HCT116 (cell line): ENCODE data around the gene SPIRE1. TPM values are rescaled to one million over a fixed set of nuclear protein-coding genes. Genes with fewer than 3 reads are reported as not detected.

Experiments
- ATAC-seq: fragments of 200-7000 bp; cut with Tn5 transposase; 2 replicates; pipeline ENCODE4 v1.9.1; 2020; ENCODE audit warnings: mild to moderate bottlenecking, moderate library complexity
- BruUV-seq: library from RNA; stranded (reverse); fragments of 400-500 nt; replicated peaks from 2 replicates; lab custom pipeline; 2021; lab: Mats Ljungman, UMichigan
- CTCF ChIA-PET: fragments of 300-600 bp; sonication (Branson Sonifier 250); formaldehyde crosslinking; loops from one replicate; lab custom pipeline; 2021; ENCODE audit warnings: antibody characterized with exemption; lab: Charles Lee
- POLR2A ChIA-PET: fragments of 300-600, 350-600 bp; sonication (Branson Sonifier 250); formaldehyde crosslinking; loops from one replicate; lab custom pipeline; 2021; ENCODE audit warnings: antibody characterized with exemption; lab: Charles Lee
- RAD21 ChIA-PET, 2 experiments: fragments of 300-600 bp; sonication (Branson Sonifier 250); formaldehyde crosslinking; loops; one replicate each; lab custom pipeline; 2023; ENCODE audit warnings: low total read pairs in 2 of 2; ENCODE audit not compliant: uncharacterized antibody in 2 of 2, unreplicated experiment in 2 of 2, low non-redundant PET in 1 of 2; lab: Charles Lee
- DNase-seq: peaks from one replicate; pipeline ENCODE4 v3.0.0-alpha.2; 2010; ENCODE audit warnings: low read depth, low spot score
- H2AFZ ChIP-seq: fragments of 200-600 bp; shearing (Covaris generic), sonication (generic); 2 replicates; pipeline ENCODE4 v1.6.1; 2017; ENCODE audit warnings: low read depth, mixed run types, mixed read lengths, antibody characterized with exemption, low read length; ENCODE audit not compliant: poor library complexity, severe bottlenecking
- H3K27ac ChIP-seq: 2 replicates; pipeline ENCODE4 v1.5.1; 2012; ENCODE audit warnings: low read depth, low read length
- H3K27me3 ChIP-seq: fragments of 200-600 bp; sonication (generic); 2 replicates; pipeline ENCODE4 v1.6.1; 2016; ENCODE audit warnings: mixed run types, low read length, mixed read lengths; ENCODE audit not compliant: insufficient read depth
- H3K36me3 ChIP-seq, 2 experiments: fragments of 200-500 bp in 1 of 2; fragments of 200-600 bp in 1 of 2; sonication (Bioruptor generic) in 1 of 2; sonication (generic) in 1 of 2; 2 replicates each; pipeline versions ENCODE4 v1.5.1 to v1.6.1; 2014 to 2016; ENCODE audit warnings: low read length in 2 of 2, inconsistent platforms in 1 of 2, mixed read lengths in 1 of 2, mixed run types in 1 of 2; ENCODE audit not compliant: insufficient read depth in 2 of 2, control insufficient read depth in 1 of 2
- H3K4me1 ChIP-seq, 2 experiments: fragments of 200-600 bp in 1 of 2; sonication (generic) in 1 of 2; 2 replicates each; pipeline versions ENCODE4 v1.5.1 to v1.6.1; 2012 to 2017; ENCODE audit warnings: low read length in 2 of 2, inconsistent platforms in 1 of 2, mild to moderate bottlenecking in 1 of 2, mixed read lengths in 1 of 2, mixed run types in 1 of 2, moderate library complexity in 1 of 2; ENCODE audit not compliant: insufficient read depth in 2 of 2, control insufficient read depth in 1 of 2
- H3K4me2 ChIP-seq: fragments of 200-600 bp; sonication (generic); 2 replicates; pipeline ENCODE4 v1.6.1; 2017; ENCODE audit warnings: mixed run types, low read length, mixed read lengths
- H3K4me3 ChIP-seq, 2 experiments: fragments of 200-600 bp in 1 of 2; sonication (generic) in 1 of 2; replicated peaks in 1 of 2; 2 replicates each; pipeline ENCODE4 v1.5.1; 2011 to 2016; ENCODE audit warnings: low read length in 2 of 2, control low read depth in 1 of 2, low read depth in 1 of 2, mild to moderate bottlenecking in 1 of 2, mixed read lengths in 1 of 2, mixed run types in 1 of 2
- H3K79me2 ChIP-seq: fragments of 200-600 bp; sonication (generic); 2 replicates; pipeline ENCODE4 v1.6.1; 2017; ENCODE audit warnings: mild to moderate bottlenecking, mixed run types, low read length, moderate library complexity, mixed read lengths; ENCODE audit not compliant: insufficient read depth
- H3K9ac ChIP-seq: fragments of 200-600 bp; sonication (generic); 2 replicates; pipeline ENCODE4 v1.6.1; 2016; ENCODE audit warnings: low read length, mixed read lengths
- H3K9me2 ChIP-seq: fragments of 200-600 bp; sonication (generic), shearing (Covaris generic); 2 replicates; pipeline ENCODE4 v1.6.1; 2017; ENCODE audit warnings: mixed run types, mild to moderate bottlenecking, moderate library complexity; ENCODE audit not compliant: insufficient read depth
- H3K9me3 ChIP-seq, 2 experiments: fragments of 200-500 bp in 1 of 2; fragments of 200-600 bp in 1 of 2; sonication (Bioruptor generic) in 1 of 2; sonication (generic) in 1 of 2; 2 replicates each; pipeline ENCODE4 v1.6.1; 2014 to 2017; ENCODE audit warnings: low read length in 2 of 2, mixed read lengths in 2 of 2, inconsistent platforms in 1 of 2, low read depth in 1 of 2, mild to moderate bottlenecking in 1 of 2, mixed run types in 1 of 2, moderate library complexity in 1 of 2; ENCODE audit not compliant: control insufficient read depth in 1 of 2, insufficient read depth in 1 of 2
- H4K20me1 ChIP-seq: fragments of 200-600 bp; sonication (generic), shearing (Covaris generic); 2 replicates; pipeline ENCODE4 v1.6.1; 2017; ENCODE audit warnings: mixed run types, mild to moderate bottlenecking, moderate library complexity; ENCODE audit not compliant: insufficient read depth
- ATF3 ChIP-seq: IDR thresholded peaks from 2 replicates; pipeline ENCODE4 v1.6.1; 2012
- CTCF ChIP-seq, 3 experiments: fragments of 200-600 bp in 1 of 3; sonication (generic) in 1 of 3; IDR thresholded peaks in 2 of 3; conservative IDR thresholded peaks in 1 of 3; 2 replicates each; pipeline ENCODE4 v1.5.1; 2012 to 2017; ENCODE audit warnings: low read depth in 2 of 3, low read length in 2 of 3, antibody characterized with exemption in 1 of 3, borderline replicate concordance in 1 of 3, control low read depth in 1 of 3, mild to moderate bottlenecking in 1 of 3, mixed read lengths in 1 of 3, mixed run types in 1 of 3, moderate library complexity in 1 of 3; ENCODE audit not compliant: insufficient read depth in 1 of 3
- EGR1 ChIP-seq: IDR thresholded peaks from 2 replicates; pipeline ENCODE4 v1.6.1; 2012; ENCODE audit warnings: low read depth
- ELF1 ChIP-seq: IDR thresholded peaks from 2 replicates; pipeline ENCODE4 v1.6.1; 2012; ENCODE audit warnings: low read depth, borderline replicate concordance
- EZH2 ChIP-seq: fragments of 200-600 bp; sonication (generic); IDR thresholded peaks from 2 replicates; pipeline ENCODE4 v1.6.1; 2017; ENCODE audit warnings: antibody characterized with exemption, mixed run types
- FOSL1 ChIP-seq: IDR thresholded peaks from 2 replicates; pipeline ENCODE4 v1.6.1; 2012; ENCODE audit warnings: low read depth
- MAX ChIP-seq: IDR thresholded peaks from 2 replicates; pipeline ENCODE4 v1.6.1; 2012
- POLR2A ChIP-seq: IDR thresholded peaks from 2 replicates; pipeline ENCODE4 v1.7.0; 2011; ENCODE audit warnings: borderline replicate concordance; ENCODE audit not compliant: insufficient read depth, insufficient read length; ENCODE audit errors: extremely low read depth
- RAD21 ChIP-seq: IDR thresholded peaks from 2 replicates; pipeline ENCODE4 v1.6.1; 2012; ENCODE audit warnings: low read depth, mild to moderate bottlenecking
- REST ChIP-seq: IDR thresholded peaks from 2 replicates; pipeline ENCODE4 v1.6.1; 2012; ENCODE audit warnings: low read depth
- SP1 ChIP-seq: IDR thresholded peaks from 2 replicates; pipeline ENCODE4 v1.6.1; 2012; ENCODE audit warnings: low read depth
- SRF ChIP-seq: IDR thresholded peaks from 2 replicates; pipeline ENCODE4 v1.6.1; 2012; ENCODE audit warnings: low read depth
- TCF7L2 ChIP-seq: IDR thresholded peaks from 2 replicates; pipeline ENCODE4 v1.7.0; 2011; ENCODE audit warnings: borderline replicate concordance, inconsistent platforms; ENCODE audit not compliant: insufficient read depth, insufficient read length; ENCODE audit errors: extremely low read depth
- ZBTB33 ChIP-seq: IDR thresholded peaks from 2 replicates; pipeline ENCODE4 v1.6.1; 2011; ENCODE audit warnings: mild to moderate bottlenecking, low read length, moderate library complexity; ENCODE audit not compliant: insufficient replicate concordance; ENCODE audit errors: extremely low read depth
- ZFX ChIP-seq: fragments of 450-650 bp; IDR thresholded peaks from 2 replicates; pipeline ENCODE4 v1.6.1; 2017
- ZNF274 ChIP-seq: fragments of 200-500 bp; sonication (Bioruptor generic); IDR thresholded peaks from 2 replicates; pipeline ENCODE4 v1.6.1; 2014; ENCODE audit warnings: mild to moderate bottlenecking, low read depth, low read length, inconsistent platforms
- intact Hi-C: fragments of 100-400 bp; cut with micrococcal nuclease; formaldehyde crosslinking; loops from 2 replicates; pipeline ENCODE4 v1.10.0; 2022
- total RNA-seq: library from RNA; stranded (reverse); gene quantifications from one replicate; pipeline ENCODE4 v1.2.1, GENCODE V29; 2021; ENCODE audit not compliant: unreplicated experiment

Gene SPIRE1
- total RNA-seq, 1 experiment from 2014 or later = 26.6 TPM

- TF ChIP-seq RAD21 = no peak
- no peak for TF ChIP-seq SP1
- TF ChIP-seq EZH2 = no peak
- TF ChIP-seq CTCF (IDR thresholded peaks at IDR 0.05 in 2 of 3, conservative IDR thresholded peaks at IDR 0.05 in 1 of 3; ENCODE audit: borderline replicate concordance in 1 of 3, insufficient read depth in 1 of 3, low read depth in 2 of 3, low read length in 2 of 3) = no peak
- no peak for TF ChIP-seq REST
- TF ChIP-seq FOSL1 = no peak
- TF ChIP-seq EGR1 = no peak
- no peak for TF ChIP-seq MAX
- TF ChIP-seq ZBTB33 = no peak
- no peak for TF ChIP-seq ELF1
- no peak for TF ChIP-seq POLR2A
- TF ChIP-seq SRF = no peak
- TF ChIP-seq ZNF274 = no peak
- TF ChIP-seq TCF7L2 = no peak
- no peak for TF ChIP-seq ZFX
- TF ChIP-seq ATF3 = no peak
- no peaks in the 10 kb centered on the region for H3K27me3 ChIP-seq
- ATAC-seq = no peak
- no peak overlapping the region for H3K9ac ChIP-seq
- BruUV-seq = no TSS peak
- no peak for DNase-seq
- H3K9me2 ChIP-seq = no peaks in the 10 kb centered on the region
- H3K9me3 ChIP-seq = no peaks in the 10 kb centered on the region
- no peak overlapping the region for H3K27ac ChIP-seq
- H4K20me1 ChIP-seq = no peaks in the 10 kb centered on the region
- ChIA-PET RAD21 (no interaction called here), CTCF (no interaction called here), POLR2A (no interaction called here)
- no peak overlapping the region for H3K4me2 ChIP-seq
- no peaks in the 10 kb centered on the region for H3K4me1 ChIP-seq
- no peaks in the 10 kb centered on the region for H3K36me3 ChIP-seq
- H3K4me3 ChIP-seq = no peak overlapping the region
- intact Hi-C loops = no loop called here
- no peaks in the 10 kb centered on the region for H3K79me2 ChIP-seq
- H2AFZ ChIP-seq = no peak overlapping the region
Observed at GRCh38 chr18:12492907-12493306, 165.0 kb downstream of the SPIRE1 start.
